SK-N-SH (cell line): ENCODE results near the gene ABHD3.

ENCODE experiments used
- CTCF ChIP-seq: fragments of 200-600 bp; sonication (generic); IDR thresholded peaks from 2 replicates; pipeline ENCODE4 v1.6.1; 2017; ENCODE audit warnings: antibody characterized with exemption, mild to moderate bottlenecking, moderate library complexity
- FOXM1 ChIP-seq: IDR thresholded peaks from 2 replicates; pipeline ENCODE4 v1.4.0; 2012; ENCODE audit warnings: low read depth, mild to moderate bottlenecking
- TAF1 ChIP-seq: IDR thresholded peaks from 2 replicates; pipeline ENCODE4 v1.6.1; 2012; ENCODE audit warnings: low read depth, mild to moderate bottlenecking, low read length, moderate library complexity, borderline replicate concordance
- YY1 ChIP-seq: IDR thresholded peaks from 2 replicates; pipeline ENCODE4 v1.4.0; 2012; ENCODE audit warnings: low read depth, mild to moderate bottlenecking

- peak; percentile 33; the same call in 1 of the 2 replicates for TF ChIP-seq CTCF
- TF ChIP-seq TAF1, result peak; percentile 85
- TF ChIP-seq YY1, result no peak
- TF ChIP-seq FOXM1, result no peak
Measured at GRCh38 chr18:21704603-21705364, at the start of gene ABHD3.
